ENCODE measurements around the gene SNED1.

The SNED1 gene

GRCh38 chr2:241069821-241070281 is 71.4 kb downstream of the SNED1 start:
- H3K4me1 Mint-ChIP-seq (ENCODE audit: low read depth) = no peaks in the 10 kb centered on the region
- no peaks in the 10 kb centered on the region for H3K27me3 Mint-ChIP-seq (ENCODE audit: low read depth)
- H3K36me3 Mint-ChIP-seq (ENCODE audit: low read depth) = peaks cover 4% of the 10 kb centered on the region
- H3K9me3 Mint-ChIP-seq = no peaks in the 10 kb centered on the region
- H3K27ac Mint-ChIP-seq = no peak overlapping the region
- H3K4me3 Mint-ChIP-seq = no peak overlapping the region

GRCh38 chr2:241070361-241070760 is 71.9 kb downstream of the SNED1 start:
- H3K27ac Mint-ChIP-seq = no peak overlapping the region
- H3K36me3 Mint-ChIP-seq (ENCODE audit: low read depth) = peaks cover 7% of the 10 kb centered on the region
- no peaks in the 10 kb centered on the region for H3K27me3 Mint-ChIP-seq (ENCODE audit: low read depth)
- no peak overlapping the region for H3K4me3 Mint-ChIP-seq
- H3K9me3 Mint-ChIP-seq = no peaks in the 10 kb centered on the region
- no peaks in the 10 kb centered on the region for H3K4me1 Mint-ChIP-seq (ENCODE audit: low read depth)

- no peaks in the 10 kb centered on the region for H3K4me1 Mint-ChIP-seq (ENCODE audit: low read depth)
- no peaks in the 10 kb centered on the region for H3K9me3 Mint-ChIP-seq
- no peak overlapping the region for H3K4me3 Mint-ChIP-seq
- peaks cover 9% of the 10 kb centered on the region for H3K36me3 Mint-ChIP-seq (ENCODE audit: low read depth)
- no peaks in the 10 kb centered on the region for H3K27me3 Mint-ChIP-seq (ENCODE audit: low read depth)
- no peak overlapping the region for H3K27ac Mint-ChIP-seq
Measured at GRCh38 chr2:241070811-241071676, 72.6 kb downstream of the SNED1 start.

GRCh38 chr2:241071677-241072111 is 73.3 kb downstream of the SNED1 start:
- no peak overlapping the region for H3K4me3 Mint-ChIP-seq
- no peaks in the 10 kb centered on the region for H3K27me3 Mint-ChIP-seq (ENCODE audit: low read depth)
- H3K36me3 Mint-ChIP-seq (ENCODE audit: low read depth) = peaks cover 8% of the 10 kb centered on the region
- no peak overlapping the region for H3K27ac Mint-ChIP-seq
- no peaks in the 10 kb centered on the region for H3K4me1 Mint-ChIP-seq (ENCODE audit: low read depth)
- no peaks in the 10 kb centered on the region for H3K9me3 Mint-ChIP-seq

- no peaks in the 10 kb centered on the region for H3K4me1 Mint-ChIP-seq (ENCODE audit: low read depth)
- no peaks in the 10 kb centered on the region for H3K27me3 Mint-ChIP-seq (ENCODE audit: low read depth)
- H3K36me3 Mint-ChIP-seq (ENCODE audit: low read depth) = peaks cover 8% of the 10 kb centered on the region
- H3K4me3 Mint-ChIP-seq = no peak overlapping the region
- no peaks in the 10 kb centered on the region for H3K9me3 Mint-ChIP-seq
- no peak overlapping the region for H3K27ac Mint-ChIP-seq
Measured at GRCh38 chr2:241072151-241072550, 73.7 kb downstream of the SNED1 start.

GRCh38 chr2:241072553-241073165 is 74.2 kb downstream of the SNED1 start:
- Mint-ChIP-seq H3K27ac (no peak overlapping the region), H3K36me3 (ENCODE audit: low read depth) (peaks cover 8% of the 10 kb centered on the region), H3K27me3 (ENCODE audit: low read depth) (no peaks in the 10 kb centered on the region), H3K9me3 (no peaks in the 10 kb centered on the region), H3K4me1 (ENCODE audit: low read depth) (no peaks in the 10 kb centered on the region), H3K4me3 (no peak overlapping the region)

- H3K27ac Mint-ChIP-seq = no peak overlapping the region
Measured at GRCh38 chr2:241073166-241074064, 75.0 kb downstream of the SNED1 start.

GRCh38 chr2:241074065-241074818 is 75.8 kb downstream of the SNED1 start:
- H3K4me3 Mint-ChIP-seq = no peak overlapping the region
- no peak overlapping the region for H3K27ac Mint-ChIP-seq
- no peaks in the 10 kb centered on the region for H3K4me1 Mint-ChIP-seq (ENCODE audit: low read depth)
- H3K27me3 Mint-ChIP-seq (ENCODE audit: low read depth) = no peaks in the 10 kb centered on the region
- H3K36me3 Mint-ChIP-seq (ENCODE audit: low read depth) = peaks cover 8% of the 10 kb centered on the region
- no peaks in the 10 kb centered on the region for H3K9me3 Mint-ChIP-seq

More at GRCh38 chr2:241073166-241074064, 75.0 kb downstream of the SNED1 start:
- Mint-ChIP-seq H3K9me3 (no peaks in the 10 kb centered on the region), H3K4me3 (no peak overlapping the region), H3K27me3 (ENCODE audit: low read depth) (no peaks in the 10 kb centered on the region), H3K36me3 (ENCODE audit: low read depth) (peaks cover 8% of the 10 kb centered on the region), H3K4me1 (ENCODE audit: low read depth) (no peaks in the 10 kb centered on the region)

- Mint-ChIP-seq H3K27ac (no peak overlapping the region), H3K9me3 (no peaks in the 10 kb centered on the region), H3K4me3 (no peak overlapping the region), H3K27me3 (ENCODE audit: low read depth) (no peaks in the 10 kb centered on the region), H3K36me3 (ENCODE audit: low read depth) (peaks cover 8% of the 10 kb centered on the region), H3K4me1 (ENCODE audit: low read depth) (no peaks in the 10 kb centered on the region)
Measured at GRCh38 chr2:241074901-241075540, 76.6 kb downstream of the SNED1 start.

GRCh38 chr2:241080405-241081189 is 82.2 kb downstream of the SNED1 start:
- Mint-ChIP-seq H3K36me3 (ENCODE audit: low read depth) (peaks cover 10% of the 10 kb centered on the region), H3K4me3 (no peak overlapping the region), H3K27me3 (ENCODE audit: low read depth) (no peaks in the 10 kb centered on the region), H3K27ac (no peak overlapping the region), H3K9me3 (no peaks in the 10 kb centered on the region), H3K4me1 (ENCODE audit: low read depth) (no peaks in the 10 kb centered on the region)

GRCh38 chr2:241081190-241081642 is 82.8 kb downstream of the SNED1 start:
- no peaks in the 10 kb centered on the region for H3K9me3 Mint-ChIP-seq
- H3K4me3 Mint-ChIP-seq = no peak overlapping the region
- H3K27me3 Mint-ChIP-seq (ENCODE audit: low read depth) = no peaks in the 10 kb centered on the region
- peaks cover 13% of the 10 kb centered on the region for H3K36me3 Mint-ChIP-seq (ENCODE audit: low read depth)
- no peaks in the 10 kb centered on the region for H3K4me1 Mint-ChIP-seq (ENCODE audit: low read depth)
- no peak overlapping the region for H3K27ac Mint-ChIP-seq

- Mint-ChIP-seq H3K4me1 (ENCODE audit: low read depth) (no peaks in the 10 kb centered on the region), H3K4me3 (no peak overlapping the region)
Measured at GRCh38 chr2:241081643-241082340, 83.4 kb downstream of the SNED1 start.

More at GRCh38 chr2:241081643-241082340, 83.4 kb downstream of the SNED1 start:
- H3K36me3 Mint-ChIP-seq (ENCODE audit: low read depth) = peaks cover 18% of the 10 kb centered on the region
- H3K27ac Mint-ChIP-seq = no peak overlapping the region
- H3K9me3 Mint-ChIP-seq = no peaks in the 10 kb centered on the region
- no peaks in the 10 kb centered on the region for H3K27me3 Mint-ChIP-seq (ENCODE audit: low read depth)
